HCT116 (cell line): ENCODE measurements around the gene GPR39.

Experiments used
- CEBPB ChIP-seq: IDR thresholded peaks from 2 replicates; pipeline ENCODE4 v1.6.1; 2012; ENCODE audit warnings: low read depth
- CTCF ChIP-seq, 3 experiments: fragments of 200-600 bp in 1 of 3; sonication (generic) in 1 of 3; IDR thresholded peaks in 2 of 3; conservative IDR thresholded peaks in 1 of 3; 2 replicates each; pipeline ENCODE4 v1.5.1; 2012 to 2017; ENCODE audit warnings: low read depth in 2 of 3, low read length in 2 of 3, antibody characterized with exemption in 1 of 3, borderline replicate concordance in 1 of 3, control low read depth in 1 of 3, mild to moderate bottlenecking in 1 of 3, mixed read lengths in 1 of 3, mixed run types in 1 of 3, moderate library complexity in 1 of 3; ENCODE audit not compliant: insufficient read depth in 1 of 3
- ELF1 ChIP-seq: IDR thresholded peaks from 2 replicates; pipeline ENCODE4 v1.6.1; 2012; ENCODE audit warnings: low read depth, borderline replicate concordance
- EZH2 ChIP-seq: fragments of 200-600 bp; sonication (generic); IDR thresholded peaks from 2 replicates; pipeline ENCODE4 v1.6.1; 2017; ENCODE audit warnings: antibody characterized with exemption, mixed run types
- EZH2phosphoT487 ChIP-seq: fragments of 200-600 bp; IDR thresholded peaks from 2 replicates; pipeline ENCODE4 v1.6.1; 2018; ENCODE audit warnings: antibody characterized with exemption, borderline replicate concordance
- FOSL1 ChIP-seq: IDR thresholded peaks from 2 replicates; pipeline ENCODE4 v1.6.1; 2012; ENCODE audit warnings: low read depth
- MAX ChIP-seq: IDR thresholded peaks from 2 replicates; pipeline ENCODE4 v1.6.1; 2012
- RAD21 ChIP-seq: IDR thresholded peaks from 2 replicates; pipeline ENCODE4 v1.6.1; 2012; ENCODE audit warnings: low read depth, mild to moderate bottlenecking
- REST ChIP-seq: IDR thresholded peaks from 2 replicates; pipeline ENCODE4 v1.6.1; 2012; ENCODE audit warnings: low read depth
- SIN3A ChIP-seq: IDR thresholded peaks from 2 replicates; pipeline ENCODE4 v1.6.1; 2012; ENCODE audit warnings: low read depth
- ZNF274 ChIP-seq: fragments of 200-500 bp; sonication (Bioruptor generic); IDR thresholded peaks from 2 replicates; pipeline ENCODE4 v1.6.1; 2014; ENCODE audit warnings: mild to moderate bottlenecking, low read depth, low read length, inconsistent platforms

- no peak for TF ChIP-seq EZH2phosphoT487
- no peak for TF ChIP-seq CTCF (IDR thresholded peaks at IDR 0.05 in 2 of 3, conservative IDR thresholded peaks at IDR 0.05 in 1 of 3; ENCODE audit: borderline replicate concordance in 1 of 3, insufficient read depth in 1 of 3, low read depth in 2 of 3, low read length in 2 of 3)
- no peak for TF ChIP-seq MAX
- TF ChIP-seq EZH2 = no peak
- TF ChIP-seq SIN3A = no peak
- no peak for TF ChIP-seq RAD21
- TF ChIP-seq CEBPB = no peak
- no peak for TF ChIP-seq FOSL1
- TF ChIP-seq ELF1 = no peak
- TF ChIP-seq REST = no peak
- TF ChIP-seq ZNF274 = no peak
Measured at GRCh38 chr2:132400169-132400900, 16.3 kb upstream of the GPR39 start.
